SKM-1 (cell line): ENCODE measurements around the gene ADCYAP1.

Experiments
- DNase-seq: peaks from one replicate; lab custom pipeline; 2025; ENCODE audit not compliant: unreplicated experiment; lab: John Stamatoyannopoulos, UW

Gene ADCYAP1

GRCh38 chr18:959854-960253, 55.2 kb downstream of the ADCYAP1 start:
- DNase-seq, result no peak
